Activated CD8-positive, alpha-beta T cell treated with anti-CD3 and anti-CD28 coated beads for 36 hours (primary cell): Measurements from ENCODE around the gene QPCTL. TPM values are rescaled to one million over a fixed set of nuclear protein-coding genes. Genes with fewer than 3 reads are reported as not detected.

Experiments
- ATAC-seq: fragments of 200-7000 bp; cut with Tn5 transposase; one replicate; pipeline ENCODE4 v1.10.0; 2021; ENCODE audit warnings: mild to moderate bottlenecking, moderate library complexity
- CTCF ChIA-PET: fragments of 350-600 bp; sonication (Branson Sonifier 250); formaldehyde crosslinking; loops from one replicate; lab custom pipeline; 2021; ENCODE audit warnings: antibody characterized with exemption; lab: Charles Lee
- POLR2A ChIA-PET: fragments of 350-600 bp; sonication (Branson Sonifier 250); formaldehyde crosslinking; loops from one replicate; lab custom pipeline; 2021; ENCODE audit warnings: antibody characterized with exemption; lab: Charles Lee
- DNase-seq: peaks from one replicate; pipeline ENCODE4 v3.0.0-alpha.2; 2020
- H3K27ac Mint-ChIP-seq: one replicate; pipeline ENCODE4 v1.8.0; 2021; ENCODE audit warnings: mild to moderate bottlenecking, mixed read lengths
- H3K27me3 Mint-ChIP-seq: one replicate; pipeline ENCODE4 v1.8.0; 2021; ENCODE audit warnings: mixed read lengths
- H3K36me3 Mint-ChIP-seq: one replicate; pipeline ENCODE4 v1.8.0; 2021; ENCODE audit warnings: low read depth, mixed read lengths
- H3K4me1 Mint-ChIP-seq: one replicate; pipeline ENCODE4 v1.8.0; 2021; ENCODE audit warnings: low read depth, mixed read lengths
- H3K4me3 Mint-ChIP-seq: one replicate; pipeline ENCODE4 v1.8.0; 2021; ENCODE audit warnings: mild to moderate bottlenecking, moderate library complexity, mixed read lengths
- H3K9me3 Mint-ChIP-seq: one replicate; pipeline ENCODE4 v1.8.0; 2021; ENCODE audit warnings: mixed read lengths
- CTCF ChIP-seq: fragments of 200-600 bp; IDR thresholded peaks from one replicate; pipeline ENCODE4 v1.8.0; 2022; ENCODE audit warnings: antibody characterized with exemption, mild to moderate bottlenecking
- intact Hi-C: fragments of 100-400 bp; cut with micrococcal nuclease; formaldehyde crosslinking; loops from one replicate; pipeline ENCODE4 v1.10.0; 2022
- total RNA-seq, 2 experiments: library from RNA; stranded (reverse); gene quantifications; one replicate each; pipeline ENCODE4 v1.2.3, GENCODE V29; 2021

Gene QPCTL
- total RNA-seq, 2 experiments from 2014 or later = 31.6 to 31.7 TPM

- H3K27ac Mint-ChIP-seq = no peak overlapping the region
- no peak for TF ChIP-seq CTCF
- no peaks in the 10 kb centered on the region for H3K36me3 Mint-ChIP-seq
- peaks cover 7% of the 10 kb centered on the region for H3K27me3 Mint-ChIP-seq
- ATAC-seq (no peak), DNase-seq (no peak)
- H3K9me3 Mint-ChIP-seq = no peaks in the 10 kb centered on the region
- H3K4me3 Mint-ChIP-seq = no peak overlapping the region
- no peaks in the 10 kb centered on the region for H3K4me1 Mint-ChIP-seq
- intact Hi-C loops = no loop called here
- CTCF ChIA-PET = no interaction called here
- POLR2A ChIA-PET = no interaction called here
Measured at GRCh38 chr19:45657520-45658167, 34.8 kb upstream of the QPCTL start.

GRCh38 chr19:45659096-45659729, 33.3 kb upstream of the QPCTL start:
- POLR2A ChIA-PET = no interaction called here
- TF ChIP-seq CTCF = no peak
- H3K4me3 Mint-ChIP-seq = no peak overlapping the region
- no peaks in the 10 kb centered on the region for H3K9me3 Mint-ChIP-seq
- CTCF ChIA-PET = no interaction called here
- H3K36me3 Mint-ChIP-seq = no peaks in the 10 kb centered on the region
- no peaks in the 10 kb centered on the region for H3K4me1 Mint-ChIP-seq
- ATAC-seq (no peak), DNase-seq (no peak)
- H3K27ac Mint-ChIP-seq = no peak overlapping the region
- H3K27me3 Mint-ChIP-seq = peaks cover 7% of the 10 kb centered on the region
- intact Hi-C loops = no loop called here

GRCh38 chr19:45660636-45661035, 31.8 kb upstream of the QPCTL start:
- POLR2A ChIA-PET = interaction anchor here (0.5 to 1.2 kb wide), 2 partner anchors 9 to 10 kb away, joined by 3 read pairs; no protein-coding TSS in a partner anchor
- Mint-ChIP-seq H3K4me3 (no peak overlapping the region), H3K9me3 (no peaks in the 10 kb centered on the region), H3K27me3 (peaks cover 7% of the 10 kb centered on the region), H3K4me1 (no peaks in the 10 kb centered on the region), H3K27ac (no peak overlapping the region), H3K36me3 (no peaks in the 10 kb centered on the region)
- intact Hi-C loops = no loop called here
- no peak for TF ChIP-seq CTCF
- no peak for DNase-seq
- no peak for ATAC-seq
- CTCF ChIA-PET = no interaction called here

- H3K4me3 Mint-ChIP-seq = no peak overlapping the region
- no peak overlapping the region for H3K27ac Mint-ChIP-seq
- H3K27me3 Mint-ChIP-seq = peaks cover 7% of the 10 kb centered on the region
- ChIA-PET POLR2A (interaction anchor here (2.3 kb wide), 1 partner anchor 18 kb away, joined by 5 read pairs; no protein-coding TSS in a partner anchor), CTCF (interaction anchor here (2.1 kb wide), 1 partner anchor 29 kb away, joined by 5 read pairs; the partner anchor contains the start of gene QPCTL)
- no peak for ATAC-seq
- intact Hi-C loops = no loop called here
- no peaks in the 10 kb centered on the region for H3K9me3 Mint-ChIP-seq
- H3K4me1 Mint-ChIP-seq = peaks cover 13% of the 10 kb centered on the region
- DNase-seq = no peak
- no peak for TF ChIP-seq CTCF
- no peaks in the 10 kb centered on the region for H3K36me3 Mint-ChIP-seq
Measured at GRCh38 chr19:45663800-45664199, 28.7 kb upstream of the QPCTL start.

- no peaks in the 10 kb centered on the region for H3K9me3 Mint-ChIP-seq
- DNase-seq = no peak
- no peaks in the 10 kb centered on the region for H3K36me3 Mint-ChIP-seq
- H3K27me3 Mint-ChIP-seq = peaks cover 8% of the 10 kb centered on the region
- POLR2A ChIA-PET = interaction anchor here (1.2 to 2.3 kb wide), 2 partner anchors 13 to 19 kb away, joined by 4 to 5 read pairs; no protein-coding TSS in a partner anchor
- ATAC-seq = no peak
- CTCF ChIA-PET = interaction anchor here (2.1 kb wide), 1 partner anchor 29 kb away, joined by 5 read pairs; the partner anchor contains the start of gene QPCTL
- H3K4me1 Mint-ChIP-seq = peaks cover 19% of the 10 kb centered on the region
- intact Hi-C loops = no loop called here
- no peak for TF ChIP-seq CTCF
- no peak overlapping the region for H3K4me3 Mint-ChIP-seq
- H3K27ac Mint-ChIP-seq = no peak overlapping the region
Measured at GRCh38 chr19:45664575-45664974, 27.9 kb upstream of the QPCTL start.
